Lower leg skin (tissue), 3 donors: ENCODE data around the gene PGM5.

Experiments
- CTCF ChIP-seq, 3 donors: fragments of 450-650 bp; IDR thresholded peaks; one replicate each; pipeline ENCODE4 v1.5.1; 2016; ENCODE audit warnings: antibody characterized with exemption in 3 of 3, mild to moderate bottlenecking in 3 of 3, moderate library complexity in 2 of 3
- POLR2A ChIP-seq, 2 donors: fragments of 450-650 bp; IDR thresholded peaks; one replicate each; pipeline ENCODE4 v1.6.1; 2016 to 2017; ENCODE audit warnings: antibody characterized with exemption in 2 of 2, mild to moderate bottlenecking in 1 of 2, moderate library complexity in 1 of 2

- TF ChIP-seq CTCF (IDR thresholded peaks at IDR 0.05), result no peak
- TF ChIP-seq POLR2A (IDR thresholded peaks at IDR 0.05), result no peak
These were observed 184.5 kb downstream of the PGM5 start, which contains the start of gene TMEM252 for GRCh38 chr9:68540712-68541535.
